Psoas muscle (tissue), 8 donors: Measurements from ENCODE around the gene DUXA. TPM values are rescaled to one million over a fixed set of nuclear protein-coding genes. Genes with fewer than 3 reads are reported as not detected.
"Not testable (repeated sequence)": the region's sequence is repeated elsewhere in the genome, so short reads cannot be mapped to it uniquely, and the experiment has no call there.

ENCODE experiments used
- ATAC-seq, 4 donors: fragments of 200-7000 bp; cut with Tn5 transposase; one replicate each; pipeline ENCODE4 v1.9.1; 2020; ENCODE audit warnings: moderate library complexity in 3 of 4, mild to moderate bottlenecking in 2 of 4
- DNase-seq, 2 donors: peaks; one replicate each; pipeline ENCODE4 v3.0.0-alpha.2; 2020
- H3K27ac ChIP-seq: fragments of 200-600 bp; one replicate; pipeline ENCODE4 v1.8.0; 2022
- H3K27me3 ChIP-seq, 3 donors: fragments of 200-600 bp in 1 of 3; one replicate each; pipeline versions ENCODE4 v1.6.1 to v1.8.0; 2013 to 2022; ENCODE audit warnings: low read length in 2 of 3, mild to moderate bottlenecking in 2 of 3, moderate library complexity in 1 of 3; ENCODE audit not compliant: insufficient read depth in 3 of 3
- H3K36me3 ChIP-seq, 2 donors: fragments of 200-600 bp in 1 of 2; one replicate each; pipeline versions ENCODE4 v1.6.1 to v1.8.0; 2013 to 2022; ENCODE audit warnings: low read depth in 1 of 2, mild to moderate bottlenecking in 1 of 2, moderate library complexity in 1 of 2; ENCODE audit not compliant: insufficient read depth in 1 of 2
- H3K4me1 ChIP-seq: fragments of 200-600 bp; one replicate; pipeline ENCODE4 v1.8.0; 2022
- H3K4me3 ChIP-seq: fragments of 200-600 bp; one replicate; pipeline ENCODE4 v1.8.0; 2022; ENCODE audit warnings: mild to moderate bottlenecking
- H3K9me3 ChIP-seq: fragments of 200-600 bp; one replicate; pipeline ENCODE4 v1.8.0; 2022
- WGBS, 3 donors: extraction: QIAGEN DNeasy Blood & Tissue Kit; methylation state at CpG; one replicate each; pipeline versions ENCODE4 v1.1.6 to v1.1.7; 2013; 5-methylcytosine and 5-hydroxymethylcytosine counted together
- intact Hi-C, 2 donors: fragments of 100-400 bp; cut with DNase I; formaldehyde crosslinking; loops; one replicate each; pipeline versions ENCODE4 v1.11.0 to v1.14.2; 2022
- polyA plus RNA-seq, 3 donors: library from polyadenylated mRNA; stranded (reverse); fragments of 200-250 nt; gene quantifications; one replicate each; pipeline ENCODE4 v1.2.3, GENCODE V29; 2013
- total RNA-seq, 4 donors: library from RNA; stranded (reverse); fragmentation: NEBNext Ultra II Directional in 2 of 4; extraction: Animal tissue kit (Norgen Biotek cat#: 25700) in 2 of 4; gene quantifications; one replicate each; pipeline versions ENCODE4 v1.2.1 to v1.2.4, GENCODE V29; 2021 to 2023
- TF ChIP-seq, protein P1 (sequence below): fragments of 200-600 bp; IDR thresholded peaks from one replicate; pipeline ENCODE4 v1.8.0; 2022; ENCODE audit warnings: antibody characterized with exemption
- donor health status: healthy with polysubstance abuse.
- donor health status: DM: no; HTN: no; CAD: no; lungs with moderate emphysema.
- donor health status: Bipolar disorder and iron deficiency.
- donor health status: healthy.
- donor health status: DM: yes; HTN: yes; CAD: no.
- donor health status: DM: no; HTN: no; CAD: no.
- donor health status: DM: no; HTN: no; CAD: no.
- donor health status: DM: yes; HTN: yes; CAD: no.

DUXA gene
- total and polyA plus RNA-seq, 7 donors: not detected

DNA sequence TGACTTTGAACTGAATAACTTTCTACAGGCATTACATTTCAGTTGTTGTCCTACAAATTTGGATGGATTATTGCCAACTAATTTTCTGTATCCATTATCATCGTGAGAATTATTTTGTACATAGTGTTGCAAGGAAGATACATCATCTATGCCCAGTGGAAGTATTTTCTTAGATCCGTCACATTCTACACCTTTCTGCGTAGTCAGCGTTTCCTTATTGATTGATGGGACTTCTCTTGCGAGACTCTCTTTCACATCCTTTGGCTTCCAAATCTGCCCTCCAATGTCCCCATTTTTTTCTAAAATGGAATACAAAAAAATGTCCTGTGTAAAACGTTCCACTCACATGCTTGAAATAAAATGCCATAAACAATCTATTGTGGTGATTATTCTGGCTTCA, 31.5 kb downstream of the DUXA start:
- H3K27ac ChIP-seq: no peak overlapping the region
- no peaks in the 10 kb centered on the region for H3K36me3 ChIP-seq
- intact Hi-C loops: no loop called here
- ATAC-seq (no peak), DNase-seq (no peak)
- no peak overlapping the region for H3K4me3 ChIP-seq
- WGBS, 3 donors: 74 to 76% (median 76%) methylated on average over 6 of the region's 6 CpGs
- H3K4me1 ChIP-seq: no peaks in the 10 kb centered on the region
- TF ChIP-seq, protein P1, sequence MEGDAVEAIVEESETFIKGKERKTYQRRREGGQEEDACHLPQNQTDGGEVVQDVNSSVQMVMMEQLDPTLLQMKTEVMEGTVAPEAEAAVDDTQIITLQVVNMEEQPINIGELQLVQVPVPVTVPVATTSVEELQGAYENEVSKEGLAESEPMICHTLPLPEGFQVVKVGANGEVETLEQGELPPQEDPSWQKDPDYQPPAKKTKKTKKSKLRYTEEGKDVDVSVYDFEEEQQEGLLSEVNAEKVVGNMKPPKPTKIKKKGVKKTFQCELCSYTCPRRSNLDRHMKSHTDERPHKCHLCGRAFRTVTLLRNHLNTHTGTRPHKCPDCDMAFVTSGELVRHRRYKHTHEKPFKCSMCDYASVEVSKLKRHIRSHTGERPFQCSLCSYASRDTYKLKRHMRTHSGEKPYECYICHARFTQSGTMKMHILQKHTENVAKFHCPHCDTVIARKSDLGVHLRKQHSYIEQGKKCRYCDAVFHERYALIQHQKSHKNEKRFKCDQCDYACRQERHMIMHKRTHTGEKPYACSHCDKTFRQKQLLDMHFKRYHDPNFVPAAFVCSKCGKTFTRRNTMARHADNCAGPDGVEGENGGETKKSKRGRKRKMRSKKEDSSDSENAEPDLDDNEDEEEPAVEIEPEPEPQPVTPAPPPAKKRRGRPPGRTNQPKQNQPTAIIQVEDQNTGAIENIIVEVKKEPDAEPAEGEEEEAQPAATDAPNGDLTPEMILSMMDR: no peak
- H3K27me3 ChIP-seq: peaks cover 0 to 2% (median 0%) of the 10 kb centered on the region in 3 donors
- peaks cover 5% of the 10 kb centered on the region for H3K9me3 ChIP-seq

DNA sequence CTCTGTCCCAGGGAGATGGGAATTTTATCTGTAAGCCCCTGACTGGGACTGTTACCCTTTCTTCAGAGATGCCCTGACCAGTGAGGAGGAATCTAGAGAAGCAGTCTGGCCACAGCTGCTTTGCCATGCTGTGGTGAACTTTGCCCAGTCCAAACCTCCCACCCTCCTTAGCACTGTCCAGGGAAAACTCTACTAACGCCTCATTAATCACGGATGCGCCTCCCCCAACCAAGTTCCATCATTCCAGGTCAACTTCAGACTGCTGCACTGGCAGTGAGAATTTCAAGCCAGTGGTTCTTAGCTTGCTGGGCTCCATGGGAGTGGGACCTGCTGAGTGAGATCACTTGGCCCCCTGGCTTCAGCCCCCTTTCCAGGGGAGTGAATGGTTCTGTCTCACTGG, 39.9 kb downstream of the DUXA start:
- 66 to 82% (median 80%) methylated on average over 3 of the region's 3 CpGs for WGBS, 3 donors

DNA sequence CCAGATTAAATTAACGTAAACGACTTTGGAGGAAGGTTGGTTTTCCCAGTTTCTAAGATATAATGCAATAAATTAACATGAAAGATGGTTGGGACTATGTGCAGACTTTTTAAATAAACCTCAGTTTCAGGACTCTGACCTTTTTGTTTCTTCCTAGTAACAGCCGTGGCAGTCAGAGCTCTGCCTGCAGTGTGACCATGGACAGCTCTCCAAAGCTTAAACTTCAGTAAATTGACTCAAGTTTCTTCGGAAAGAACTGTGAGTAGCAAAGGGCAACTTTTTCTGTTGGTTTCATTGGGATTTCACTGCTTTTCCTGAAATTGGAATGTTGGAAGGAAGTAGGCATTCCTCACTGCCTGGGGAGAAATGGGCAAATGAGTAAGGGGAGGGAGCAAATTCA, 43.4 kb downstream of the DUXA start:
- DNase-seq: no peak
- Histone ChIP-seq H3K27ac (no peak overlapping the region), H3K4me1 (no peaks in the 10 kb centered on the region), H3K4me3 (no peak overlapping the region), H3K27me3 (peaks cover 0 to 4% (median 0%) of the 10 kb centered on the region in 3 donors), H3K36me3 (no peaks in the 10 kb centered on the region), H3K9me3 (peaks cover 4% of the 10 kb centered on the region)
- 23 to 27% (median 25%) methylated on average over 4 of the region's 4 CpGs for WGBS, 3 donors
- ATAC-seq: no peak
- intact Hi-C loops: no loop called here
- TF ChIP-seq, protein P1: no peak

More for the DNA sequence above, 39.9 kb downstream of the DUXA start:
- H3K36me3 ChIP-seq, ATAC-seq, intact Hi-C loops, DNase-seq, H3K27ac ChIP-seq, H3K9me3 ChIP-seq, H3K4me3 ChIP-seq, H3K4me1 ChIP-seq, H3K27me3 ChIP-seq: not testable (repeated sequence)

DNA sequence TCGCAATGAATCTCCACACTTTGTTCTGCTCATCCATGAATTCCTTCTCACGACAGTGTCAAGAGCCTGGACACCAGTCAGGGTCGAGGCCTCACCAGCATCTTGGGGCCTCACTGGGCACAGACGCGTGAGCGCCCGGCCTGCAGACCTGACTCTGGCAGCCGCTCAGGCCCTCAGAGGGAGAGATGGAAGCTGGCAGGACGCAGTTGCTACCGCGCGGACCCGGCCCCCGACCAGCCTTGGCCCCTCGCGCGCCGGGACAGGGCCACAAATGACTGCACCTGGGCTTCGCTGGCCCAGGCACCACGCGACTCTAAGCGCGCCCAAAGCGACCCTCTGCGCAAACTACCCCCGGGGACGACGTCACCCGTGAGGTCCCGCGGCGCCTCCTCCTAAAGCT, 48.4 kb downstream of the DUXA start:
- no peak for ATAC-seq
- TF ChIP-seq, protein P1: no peak
- 69 to 76% (median 70%) methylated on average over 22 to 32 of the region's 32 CpGs for WGBS, 3 donors
- intact Hi-C loops: no loop called here
- Histone ChIP-seq H3K27ac (no peak overlapping the region), H3K36me3 (no peaks in the 10 kb centered on the region), H3K9me3 (peaks cover 10% of the 10 kb centered on the region), H3K4me1 (no peaks in the 10 kb centered on the region), H3K27me3 (peaks cover 0 to 2% (median 0%) of the 10 kb centered on the region in 3 donors), H3K4me3 (no peak overlapping the region)
- no peak for DNase-seq

DNA sequence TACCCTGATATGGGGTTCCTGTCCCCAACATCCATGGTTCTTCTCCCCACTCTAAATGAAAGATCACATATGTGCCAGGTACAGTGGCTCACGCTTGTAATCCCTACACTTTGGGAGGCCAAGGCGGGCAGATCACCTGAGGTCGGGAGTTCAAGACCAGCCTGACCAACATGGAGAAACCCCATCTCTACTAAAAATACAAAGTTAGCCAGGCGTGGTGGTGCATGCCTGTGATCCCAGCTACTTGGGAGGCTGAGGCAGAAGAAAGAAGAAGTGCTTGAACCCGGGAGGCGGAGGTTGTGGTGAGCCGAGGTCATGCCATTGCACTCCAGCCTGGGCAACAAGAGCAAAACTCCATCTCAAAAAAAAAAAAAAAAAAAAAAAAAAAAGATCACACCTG, 53.8 kb downstream of the DUXA start:
- H3K4me3 ChIP-seq, H3K4me1 ChIP-seq, H3K27me3 ChIP-seq, intact Hi-C loops, H3K36me3 ChIP-seq, ATAC-seq, H3K27ac ChIP-seq, DNase-seq: not testable (repeated sequence)
- peaks cover 44% of the 10 kb centered on the region for H3K9me3 ChIP-seq
- 73 to 81% (median 76%) methylated on average over 7 of the region's 7 CpGs for WGBS, 3 donors

DNA sequence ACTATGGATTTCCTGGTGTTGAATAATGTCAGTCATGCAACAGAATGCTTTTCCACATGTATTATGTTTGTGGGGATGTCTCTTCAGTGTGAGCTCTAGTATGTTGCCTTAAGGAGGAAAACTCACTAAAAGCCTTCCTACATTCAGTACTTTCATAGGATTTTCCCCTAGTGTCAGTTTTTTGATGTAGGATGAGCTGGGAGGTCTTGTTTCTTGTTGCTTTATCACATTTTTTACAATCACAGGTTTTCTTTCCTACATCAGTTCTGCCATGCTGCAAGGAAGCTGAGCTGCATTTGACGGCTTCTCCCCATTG, 56.0 kb downstream of the DUXA start:
- Histone ChIP-seq H3K36me3 (no peaks in the 10 kb centered on the region), H3K27me3 (peaks cover 0 to 8% (median 0%) of the 10 kb centered on the region in 3 donors), H3K9me3 (peaks cover 51% of the 10 kb centered on the region), H3K27ac (no peak overlapping the region), H3K4me3 (no peak overlapping the region), H3K4me1 (no peaks in the 10 kb centered on the region)
- DNase-seq (no peak), ATAC-seq (no peak)
- intact Hi-C loops: no loop called here
- TF ChIP-seq, protein P1: no peak
- 92 to 98% (median 93%) methylated on average over 1 of the region's 1 CpG for WGBS, 3 donors
